Activated CD4-positive, alpha-beta T cell treated with anti-CD3 and anti-CD28 coated beads, Interleukin-2, amount 50 U/mL, for 1 hour (primary cell): ENCODE measurements around the gene C9orf43.
"Not testable (repeated sequence)": the region's sequence is repeated elsewhere in the genome, so short reads cannot be mapped to it uniquely, and the experiment has no call there.

Source experiments
- DNase-seq: peaks from one replicate; pipeline ENCODE4 v3.0.0-alpha.2; 2020

The C9orf43 gene

GRCh38 chr9:113410207-113410864 lies at the start of gene C9orf43, which contains the start of gene POLE3:
Gene C9orf43 (plus strand): TSS chr9:113410747. CDS start chr9:113413494, 2,747 bp downstream.
Gene POLE3 (minus strand): TSS chr9:113410675. CDS start chr9:113410293, 382 bp downstream.
- peak; percentile 93 for DNase-seq

- DNase-seq = no peak
Observed at GRCh38 chr9:113361304-113362018, 49.1 kb upstream of the C9orf43 start.

- DNase-seq = no peak
Observed at GRCh38 chr9:113363336-113363735, 47.2 kb upstream of the C9orf43 start.

- DNase-seq = no peak
Observed at GRCh38 chr9:113364951-113365350, 45.6 kb upstream of the C9orf43 start.

- not testable (repeated sequence) for DNase-seq
Observed at GRCh38 chr9:113365652-113366051, 44.9 kb upstream of the C9orf43 start.

GRCh38 chr9:113368348-113368981 lies 42.1 kb upstream of the C9orf43 start:
- no peak for DNase-seq

- DNase-seq = no peak
Observed at GRCh38 chr9:113368982-113369854, 41.3 kb upstream of the C9orf43 start.

- no peak for DNase-seq
Observed at GRCh38 chr9:113369855-113370140, 40.7 kb upstream of the C9orf43 start.

- DNase-seq = no peak
Observed at GRCh38 chr9:113370806-113371325, 39.7 kb upstream of the C9orf43 start.

GRCh38 chr9:113372059-113372458 lies 38.5 kb upstream of the C9orf43 start:
- DNase-seq = no peak

GRCh38 chr9:113373256-113373655 lies 37.3 kb upstream of the C9orf43 start:
- DNase-seq = no peak

- no peak for DNase-seq
Observed at GRCh38 chr9:113373676-113374392, 36.7 kb upstream of the C9orf43 start.

- DNase-seq = no peak
Observed at GRCh38 chr9:113375057-113376023, 35.2 kb upstream of the C9orf43 start.

- peak; percentile 66 for DNase-seq
Observed at GRCh38 chr9:113376634-113377567, 33.6 kb upstream of the C9orf43 start, which contains the start of gene HDHD3. Gene HDHD3 (minus strand): TSS chr9:113376986. CDS start chr9:113374354, 2,632 bp downstream.

GRCh38 chr9:113379094-113379828 lies 31.3 kb upstream of the C9orf43 start:
- DNase-seq = not testable (repeated sequence)

- DNase-seq = not testable (repeated sequence)
Observed at GRCh38 chr9:113379829-113380210, 30.7 kb upstream of the C9orf43 start.

GRCh38 chr9:113380869-113381378 lies 29.6 kb upstream of the C9orf43 start:
- DNase-seq = no peak

GRCh38 chr9:113381441-113381840 lies 29.1 kb upstream of the C9orf43 start:
- DNase-seq = not testable (repeated sequence)
